HepG2 (cell line): ENCODE data around the gene SLC8B1. TPM values are rescaled to one million over a fixed set of nuclear protein-coding genes. Genes with fewer than 3 reads are reported as not detected.

ENCODE experiments used
- ATAC-seq: fragments of 200-7000 bp; cut with Tn5 transposase; 3 replicates; pipeline ENCODE4 v1.9.1; 2020; ENCODE audit warnings: mild to moderate bottlenecking, moderate library complexity
- BruUV-seq: library from RNA; stranded (reverse); fragments of 400-500 nt; replicated peaks from 2 replicates; lab custom pipeline; 2021; lab: Mats Ljungman, UMichigan
- CTCF ChIA-PET: fragments of 300-600 bp; formaldehyde crosslinking; extraction: SDS; loops from one replicate; lab custom pipeline; 2021; ENCODE audit warnings: low total read pairs, inconsistent platforms, low intra/inter-chr PET ratio; lab: Yijun Ruan, JAX
- POLR2A ChIA-PET: fragments of 350-600 bp; sonication (Branson Sonifier 250); formaldehyde crosslinking; loops from one replicate; lab custom pipeline; 2020; ENCODE audit warnings: antibody characterized with exemption, inconsistent platforms; lab: Yijun Ruan, JAX
- DNase-seq: peaks from one replicate; pipeline ENCODE4 v3.0.0-alpha.2; 2015; ENCODE audit warnings: low spot score
- FAIRE-seq: peaks from 3 replicates; lab custom pipeline; 2011; peaks lifted over from hg19 to GRCh38; lab: Jason Lieb, UNC
- H2AFZ ChIP-seq: one replicate; pipeline ENCODE4 v1.6.1; 2011; ENCODE audit warnings: low read length, inconsistent platforms
- H3K27ac ChIP-seq: fragments of 300-600 bp; 3 replicates; pipeline ENCODE4 v1.8.0; 2011; ENCODE audit warnings: mixed run types, mild to moderate bottlenecking, mixed read lengths, low read length, inconsistent platforms; ENCODE audit not compliant: insufficient read depth; ENCODE audit errors: extremely low read length
- H3K27me3 ChIP-seq, 2 experiments: fragments of 200-600 bp in 1 of 2; 2 replicates in 1 of 2; 3 replicates in 1 of 2; pipeline versions ENCODE4 v1.6.0 to v1.8.0; 2011; ENCODE audit warnings: low read length in 2 of 2, mild to moderate bottlenecking in 2 of 2, moderate library complexity in 2 of 2, inconsistent platforms in 1 of 2; ENCODE audit not compliant: insufficient read depth in 2 of 2, control insufficient read depth in 1 of 2
- H3K36me3 ChIP-seq, 2 experiments: fragments of 200-600 bp in 1 of 2; replicated peaks in 1 of 2; 2 replicates in 1 of 2; 3 replicates in 1 of 2; pipeline versions ENCODE4 v1.5.1 to v1.8.0; 2011; ENCODE audit warnings: low read length in 2 of 2, inconsistent platforms in 1 of 2; ENCODE audit not compliant: insufficient read depth in 2 of 2, control insufficient read depth in 1 of 2
- H3K4me1 ChIP-seq: 2 replicates; pipeline ENCODE4 v1.5.1; 2012; ENCODE audit warnings: low read length, inconsistent platforms; ENCODE audit not compliant: insufficient read depth
- H3K4me2 ChIP-seq: 2 replicates; pipeline ENCODE4 v1.6.0; 2011; ENCODE audit warnings: low read depth, low read length, inconsistent platforms
- H3K4me3 ChIP-seq, 3 experiments: fragments of 200-600 bp in 1 of 3; sonication (generic), shearing (Covaris generic) in 1 of 3; replicated peaks in 1 of 3; 2 replicates each; pipeline ENCODE4 v1.5.1; 2011 to 2016; ENCODE audit warnings: low read length in 3 of 3, inconsistent platforms in 2 of 3, low read depth in 2 of 3, mild to moderate bottlenecking in 2 of 3, control low read depth in 1 of 3, mixed read lengths in 1 of 3; ENCODE audit not compliant: insufficient read depth in 1 of 3
- H3K79me2 ChIP-seq: one replicate; pipeline ENCODE4 v1.6.1; 2011; ENCODE audit warnings: low read length, inconsistent platforms; ENCODE audit not compliant: insufficient read depth
- H3K9ac ChIP-seq: 2 replicates; pipeline ENCODE4 v1.6.0; 2011; ENCODE audit warnings: mild to moderate bottlenecking, low read depth, low read length, inconsistent platforms; ENCODE audit not compliant: insufficient read depth
- H3K9me3 ChIP-seq: 2 replicates; pipeline ENCODE4 v1.5.1; 2012; ENCODE audit warnings: mild to moderate bottlenecking, low read length
- H4K20me1 ChIP-seq: 2 replicates; pipeline ENCODE4 v1.6.0; 2011; ENCODE audit warnings: inconsistent platforms, mild to moderate bottlenecking, low read length, moderate library complexity; ENCODE audit not compliant: insufficient read depth
- CAMTA2 ChIP-seq: sonication (generic); formaldehyde crosslinking; IDR thresholded peaks from 2 replicates; pipeline ENCODE4 v1.4.0; 2020; ENCODE audit warnings: mild to moderate bottlenecking, missing genetic modification reagents, borderline replicate concordance
- CEBPB ChIP-seq: IDR thresholded peaks from 2 replicates; pipeline ENCODE4 v1.6.1; 2011; ENCODE audit warnings: low read depth, low read length, improper control_type of control experiment, borderline replicate concordance
- CEBPG ChIP-seq: IDR thresholded peaks from 2 replicates; pipeline ENCODE4 v1.6.1; 2016
- CTCF ChIP-seq: sonication (generic); formaldehyde crosslinking; IDR thresholded peaks from 2 replicates; pipeline ENCODE4 v1.5.0; 2020; ENCODE audit warnings: mild to moderate bottlenecking, missing genetic modification reagents, moderate library complexity
- HDAC6 ChIP-seq: fragments of 200-600 bp; sonication (generic); IDR thresholded peaks from 2 replicates; pipeline ENCODE4 v1.7.0; 2017; ENCODE audit warnings: mild to moderate bottlenecking, antibody characterized with exemption, low read length, low read depth
- HOXA5 ChIP-seq: sonication (generic); formaldehyde crosslinking; IDR thresholded peaks from 2 replicates; pipeline ENCODE4 v1.4.0; 2020; ENCODE audit warnings: missing genetic modification reagents
- MXI1 ChIP-seq: IDR thresholded peaks from 3 replicates; pipeline ENCODE4 v1.6.1; 2012; ENCODE audit warnings: low read depth, low read length, inconsistent platforms, borderline replicate concordance
- RFXAP ChIP-seq: sonication (generic); formaldehyde crosslinking; IDR thresholded peaks from 2 replicates; pipeline ENCODE4 v1.4.0; 2020; ENCODE audit warnings: missing genetic modification reagents, borderline replicate concordance
- STAG1 ChIP-seq: sonication (generic); formaldehyde crosslinking; IDR thresholded peaks from 2 replicates; pipeline ENCODE4 v1.4.0; 2020; ENCODE audit warnings: missing genetic modification reagents
- YEATS2 ChIP-seq: sonication (generic); formaldehyde crosslinking; IDR thresholded peaks from 2 replicates; pipeline ENCODE4 v1.4.0; 2020; ENCODE audit warnings: missing genetic modification reagents, borderline replicate concordance
- ZNF790 ChIP-seq: sonication (generic); formaldehyde crosslinking; IDR thresholded peaks from 2 replicates; pipeline ENCODE4 v1.8.0; 2022; ENCODE audit warnings: missing genetic modification reagents, mild to moderate bottlenecking, borderline replicate concordance
- ZXDC ChIP-seq: sonication (generic); formaldehyde crosslinking; IDR thresholded peaks from 2 replicates; pipeline ENCODE4 v1.5.0; 2020; ENCODE audit warnings: mild to moderate bottlenecking, missing genetic modification reagents
- WGBS: methylation state at CpG from one replicate; pipeline ENCODE4 v1.1.6; 2017; ENCODE audit warnings: low lambda C conversion rate; 5-methylcytosine and 5-hydroxymethylcytosine counted together
- in situ Hi-C: cut with HindIII; loops from 2 replicates; pipeline ENCODE4 v1.10.0; 2017; ENCODE audit warnings: low pct_unique_long_range_greater_than_20kb; ENCODE audit not compliant: extremely low pct_ligation_motif_present
- intact Hi-C: fragments of 100-400 bp; cut with micrococcal nuclease; formaldehyde crosslinking; loops from one replicate; pipeline ENCODE4 v1.10.0; 2022; ENCODE audit not compliant: unreplicated experiment
- polyA plus RNA-seq, 8 experiments: library from polyadenylated mRNA; depleted of rRNA in 3 of 8; stranded (reverse) in 7 of 8; unstranded in 1 of 8; fragments of >200 nt; fragmentation: Illumina TruSeq in 4 of 8; extraction: Trizol in 4 of 8; gene quantifications; 2 replicates each; pipeline versions ENCODE4 v1.2.1 to v1.2.3, GENCODE V29; 2011 to 2016; ENCODE audit warnings: low read depth in 4 of 8, missing spikeins in 1 of 8, mixed read lengths in 1 of 8; ENCODE audit not compliant: insufficient read depth in 1 of 8
- total RNA-seq, 5 experiments: library from RNA; depleted of rRNA; stranded (reverse); fragments of >200 nt; fragmentation: Illumina TruSeq; extraction: Trizol; gene quantifications; 2 replicates each; pipeline ENCODE4 v1.2.3, GENCODE V29; 2016; ENCODE audit warnings: low read depth in 1 of 5

Gene SLC8B1
- total and polyA plus RNA-seq, 2 of the 13 experiments (the other 11 are each of a cell fraction or from before 2014, with no cell fraction given): 6.8 to 8.0 TPM

GRCh38 chr12:113297621-113298471 lies 37.1 kb downstream of the SLC8B1 start:
- TF ChIP-seq CEBPB (peak; percentile 74), HOXA5 (CRISPR knock-in tag) (no peak), CEBPG (CRISPR knock-in tag) (no peak)
- H3K4me3 ChIP-seq: no peak overlapping the region
- BruUV-seq: no TSS peak
- ChIA-PET CTCF (no interaction called here), POLR2A (no interaction called here)
- H4K20me1 ChIP-seq: no peaks in the 10 kb centered on the region
- peaks cover 34% of the 10 kb centered on the region for H3K4me1 ChIP-seq
- no peak overlapping the region for H3K4me2 ChIP-seq
- H3K27ac ChIP-seq: no peak overlapping the region
- no peak for FAIRE-seq
- ATAC-seq: no peak
- H3K9me3 ChIP-seq: no peaks in the 10 kb centered on the region
- peaks cover 5 to 7% of the 10 kb centered on the region in 2 experiments; a peak in 3 of 5 replicates for H3K36me3 ChIP-seq
- no peaks in the 10 kb centered on the region for H3K79me2 ChIP-seq
- 57% methylated on average over 8 of the region's 13 CpGs for WGBS
- in situ Hi-C loops (no loop called here), intact Hi-C loops (loop anchor here (1.0 kb wide), 1 partner anchor 77 kb away; the partner anchor contains the start of gene TPCN1)
- H2AFZ ChIP-seq: no peak overlapping the region
- H3K9ac ChIP-seq: no peak overlapping the region
- no peak for DNase-seq
- no peaks in the 10 kb centered on the region for H3K27me3 ChIP-seq

DNA sequence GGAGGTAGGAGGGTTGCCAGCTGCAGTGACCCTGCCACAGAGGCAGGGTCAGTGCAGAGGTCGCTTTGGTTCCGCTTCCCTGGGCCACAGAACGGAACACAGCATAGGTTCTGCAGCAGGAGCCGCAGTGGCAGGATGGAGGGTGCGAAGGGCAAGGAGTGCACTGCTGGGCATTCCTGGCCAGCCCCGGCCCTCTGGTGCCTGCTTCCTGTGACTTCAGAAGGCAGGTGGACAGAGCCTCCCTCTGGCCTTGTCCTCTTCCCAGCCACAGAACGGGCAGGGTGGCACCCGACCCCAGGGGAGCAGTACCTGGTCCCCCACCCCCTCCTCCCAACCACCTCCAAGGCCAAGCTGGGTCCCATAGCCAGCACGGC lies 37.7 kb downstream of the SLC8B1 start:
- H2AFZ ChIP-seq: no peak overlapping the region
- DNase-seq (no peak), ATAC-seq (peak; percentile 53), FAIRE-seq (no peak)
- intact Hi-C loops (no loop called here), in situ Hi-C loops (no loop called here)
- H3K4me1 ChIP-seq: peaks cover 34% of the 10 kb centered on the region
- no peaks in the 10 kb centered on the region for H4K20me1 ChIP-seq
- no peak overlapping the region for H3K4me3 ChIP-seq
- WGBS: 65% methylated on average over 7 of the region's 9 CpGs
- no peak overlapping the region for H3K4me2 ChIP-seq
- no peak overlapping the region for H3K9ac ChIP-seq
- H3K36me3 ChIP-seq: peaks cover 6 to 9% of the 10 kb centered on the region in 2 experiments; a peak in 3 of 5 replicates
- no peak overlapping the region for H3K27ac ChIP-seq
- ChIA-PET CTCF (no interaction called here), POLR2A (no interaction called here)
- no peaks in the 10 kb centered on the region for H3K9me3 ChIP-seq
- BruUV-seq: no TSS peak
- no peaks in the 10 kb centered on the region for H3K79me2 ChIP-seq
- no peaks in the 10 kb centered on the region for H3K27me3 ChIP-seq
- TF ChIP-seq RFXAP (CRISPR knock-in tag) (no peak), CAMTA2 (no peak), CTCF (CRISPR knock-in tag) (peak; percentile 35; the same call in 1 of the 2 replicates), HDAC6 (no peak), ZXDC (CRISPR knock-in tag) (no peak), STAG1 (CRISPR knock-in tag) (peak; percentile 31; the same call in 1 of the 2 replicates), YEATS2 (CRISPR knock-in tag) (no peak), ZNF790 (CRISPR knock-in tag) (no peak), MXI1 (no peak)
